GM19328 (cell line): ENCODE measurements around the gene TTPAL.

Source experiments
- ATAC-seq: cut with Tn5 transposase; IDR thresholded peaks from one replicate; pipeline ENCODE4 v1.9.1; 2021; ENCODE audit warnings: mild to moderate bottlenecking, moderate library complexity; ENCODE audit not compliant: unreplicated experiment

Gene TTPAL

DNA sequence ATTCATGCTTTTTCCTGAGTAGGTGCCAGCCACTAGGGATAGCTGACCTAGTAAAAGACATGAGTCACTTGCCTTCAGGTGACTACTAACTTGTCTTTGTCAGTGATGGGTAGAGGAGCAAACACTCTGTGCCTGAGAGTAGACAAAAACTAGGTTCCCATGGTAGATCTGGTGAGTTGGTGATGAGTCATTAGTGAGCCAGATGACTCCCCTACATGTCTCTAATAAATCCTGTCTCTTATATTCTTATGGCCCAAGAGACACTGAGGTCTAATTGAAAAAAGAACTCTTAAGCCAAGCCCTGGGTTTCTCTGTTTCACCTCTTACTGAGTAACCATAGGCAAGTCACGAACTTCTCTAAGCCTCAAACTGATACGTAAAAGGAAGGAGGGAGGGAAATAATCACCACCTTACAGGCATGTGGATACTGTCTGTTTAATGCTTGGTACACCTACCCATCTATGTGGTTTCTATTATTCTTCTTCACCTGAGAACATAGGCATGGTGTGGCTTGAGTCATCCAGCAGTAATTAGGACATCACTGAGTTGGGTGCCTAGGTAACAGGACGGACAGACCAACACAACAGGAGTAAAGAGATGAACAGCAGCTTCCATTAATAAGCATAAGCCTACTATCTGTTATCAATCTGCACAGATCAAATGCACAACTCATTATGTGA is 20.3 kb downstream of the TTPAL start:
- ATAC-seq, result no peak

GRCh38 chr20:44496976-44497375 is 21.3 kb downstream of the TTPAL start:
- ATAC-seq, result no peak

GRCh38 chr20:44497761-44498160 is 22.1 kb downstream of the TTPAL start:
- ATAC-seq, result no peak

DNA sequence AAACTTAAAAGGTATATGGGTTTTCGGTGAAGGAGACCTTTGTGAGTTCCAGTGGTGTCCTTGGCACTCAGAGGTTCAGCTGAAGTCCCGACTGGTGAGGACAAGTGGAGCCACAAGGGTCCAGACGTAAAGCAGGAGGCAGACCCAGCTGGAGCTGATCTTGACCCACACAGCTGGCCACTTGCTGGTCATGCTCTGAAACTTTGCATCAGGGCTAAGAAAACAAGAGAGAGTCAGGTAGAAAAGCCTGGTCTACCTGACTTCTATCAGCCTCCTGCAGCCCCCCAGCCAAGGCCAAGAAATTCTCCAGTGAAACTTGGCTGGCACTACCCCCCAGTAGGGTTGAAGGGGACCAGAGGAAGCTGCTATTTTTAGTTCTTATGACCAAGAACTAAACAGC is 24.5 kb downstream of the TTPAL start:
- ATAC-seq, result no peak

GRCh38 chr20:44501448-44501847 is 25.8 kb downstream of the TTPAL start:
- no peak for ATAC-seq

- no peak for ATAC-seq
These were observed 27.3 kb downstream of the TTPAL start for GRCh38 chr20:44502968-44503367.

- no peak for ATAC-seq
These were observed 29.0 kb downstream of the TTPAL start for GRCh38 chr20:44504402-44505307.

DNA sequence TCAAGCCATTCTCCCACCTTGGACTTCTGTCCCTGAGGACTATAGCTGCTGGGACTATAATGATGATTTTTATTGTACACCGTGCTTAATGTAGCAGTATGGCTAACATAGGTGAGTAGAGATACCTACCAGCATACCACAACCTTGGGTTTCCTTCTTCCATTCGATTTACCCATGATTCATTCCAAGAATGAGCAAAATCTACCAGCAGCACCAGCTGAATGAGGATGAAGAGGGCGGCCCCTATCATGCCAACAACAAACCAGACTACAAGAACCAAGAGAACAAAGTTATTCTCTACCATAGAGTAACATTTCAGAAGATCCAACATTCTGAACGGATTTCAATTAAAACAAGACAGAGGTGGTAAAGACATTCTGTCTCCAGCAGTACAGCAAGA is 34.1 kb downstream of the TTPAL start:
- ATAC-seq, result no peak

GRCh38 chr20:44513871-44514270 is 38.2 kb downstream of the TTPAL start:
- ATAC-seq, result no peak

DNA sequence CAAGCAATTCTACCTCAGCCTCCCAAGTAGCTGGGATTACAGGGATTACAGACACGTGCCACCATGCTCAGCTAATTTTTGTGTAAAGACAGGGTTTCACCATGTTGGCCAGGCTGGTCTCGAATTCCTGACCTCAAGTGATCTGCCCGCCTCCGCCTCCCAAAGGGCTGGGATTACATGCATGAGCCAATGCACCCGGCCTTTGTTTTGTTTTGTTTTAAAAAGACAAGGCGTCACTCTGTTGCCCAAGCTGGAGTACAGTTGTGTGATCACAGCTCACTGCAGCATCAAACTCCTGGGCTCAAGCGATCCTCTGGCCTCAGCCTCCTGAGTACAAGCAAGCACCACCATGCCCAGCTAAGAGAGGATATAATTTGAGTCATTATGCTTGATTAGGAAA is 40.8 kb downstream of the TTPAL start:
- no peak for ATAC-seq

GRCh38 chr20:44517454-44517853 is 41.8 kb downstream of the TTPAL start:
- no peak for ATAC-seq

GRCh38 chr20:44518248-44518647 is 42.6 kb downstream of the TTPAL start:
- no peak for ATAC-seq

- ATAC-seq, result no peak
These were observed 45.2 kb downstream of the TTPAL start for GRCh38 chr20:44520881-44521280.

- ATAC-seq, result peak; percentile 96
These were observed 46.1 kb downstream of the TTPAL start, which contains the start of gene SERINC3 for GRCh38 chr20:44521484-44522481. SERINC3 (minus strand) TSS chr20:44522070; CDS start chr20:44521951, 119 bp downstream.

DNA sequence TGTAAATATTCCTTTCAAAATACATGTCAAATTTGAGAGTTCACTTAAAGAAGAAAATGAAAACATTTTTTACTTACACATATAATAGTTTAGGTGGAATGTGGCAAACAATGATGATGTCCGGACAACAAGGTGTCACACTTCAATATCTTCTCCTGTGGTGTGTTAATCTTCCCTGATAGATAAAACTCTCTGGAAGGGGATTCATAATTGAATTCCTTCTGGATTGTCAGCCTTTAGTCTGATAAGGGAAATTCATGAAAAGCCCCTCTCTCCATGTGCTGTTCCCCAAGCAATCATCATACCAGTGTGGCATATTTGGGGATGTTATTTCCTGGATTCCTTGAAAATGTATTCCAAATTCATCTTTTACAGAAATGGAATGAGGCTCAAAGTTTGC is 47.2 kb downstream of the TTPAL start:
- ATAC-seq, result no peak

DNA sequence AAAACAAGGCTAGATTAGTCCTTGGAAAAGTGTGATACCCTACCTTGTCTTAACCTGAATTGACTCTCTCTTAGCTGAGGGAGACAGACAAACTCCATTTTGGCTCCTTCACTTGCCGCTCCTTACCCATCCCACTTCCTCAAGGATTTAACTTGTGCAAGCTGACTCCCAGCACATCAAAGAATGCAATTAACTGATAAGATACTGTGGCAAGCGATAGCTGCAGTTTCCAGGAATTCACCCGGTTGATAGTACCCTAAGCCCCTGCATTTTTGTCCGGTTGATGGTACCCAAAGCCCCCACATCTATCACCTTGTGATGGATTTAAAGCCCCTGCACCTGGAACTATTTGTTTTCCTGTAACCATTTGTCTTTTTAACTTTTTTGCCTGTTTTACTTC is 48.1 kb downstream of the TTPAL start:
- no peak for ATAC-seq

- no peak for ATAC-seq
These were observed 50.5 kb downstream of the TTPAL start for GRCh38 chr20:44526129-44526528.

DNA sequence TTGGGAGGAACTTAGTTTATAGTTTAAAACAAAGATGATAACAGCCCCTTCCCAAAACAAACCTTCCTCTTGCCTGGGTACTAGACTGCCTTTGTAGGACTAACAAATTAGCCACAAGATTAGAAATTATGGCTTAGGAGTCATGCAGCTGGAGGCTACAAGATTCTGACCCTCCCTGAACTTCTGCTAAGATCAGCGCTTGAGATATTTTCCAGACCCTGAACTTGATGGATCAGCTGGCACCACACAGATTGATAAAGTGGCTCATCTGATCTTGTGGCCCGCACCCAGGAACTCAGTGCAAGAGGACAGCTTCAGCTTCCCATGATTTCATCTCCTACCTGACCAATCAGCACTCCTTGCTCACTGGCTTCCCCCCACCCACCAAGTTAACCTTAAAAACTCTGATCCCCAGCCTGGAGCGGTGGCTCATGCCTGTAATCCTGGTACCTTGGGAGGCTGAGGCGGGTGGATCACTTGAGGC is 52.1 kb downstream of the TTPAL start:
- ATAC-seq, result no peak

- no peak for ATAC-seq
These were observed 52.6 kb downstream of the TTPAL start for GRCh38 chr20:44528309-44528708.

GRCh38 chr20:44532259-44532980 is 56.7 kb downstream of the TTPAL start:
- no peak for ATAC-seq
